Stimulated activated CD4-positive, alpha-beta T cell treated with anti-CD3 and anti-CD28 coated beads, Interleukin-12 subunit alpha, Interleukin-12 subunit beta, amount 100 ng/mL, for 48 hours (primary cell): ENCODE measurements around the gene DIP2A.

Source experiments
- DNase-seq, 3 donors: peaks; one replicate each; pipeline ENCODE4 v3.0.0-alpha.2; 2020; ENCODE audit warnings: low read depth in 2 of 3, low spot score in 1 of 3

Gene DIP2A

GRCh38 chr21:46480466-46480865 lies 21.8 kb downstream of the DIP2A start:
- no peak for DNase-seq

GRCh38 chr21:46482225-46482845 lies 23.6 kb downstream of the DIP2A start:
- no peak for DNase-seq

- DNase-seq: no peak
Measured at GRCh38 chr21:46482846-46483231, 24.1 kb downstream of the DIP2A start.

- DNase-seq: no peak
Measured at GRCh38 chr21:46483300-46484295, 24.9 kb downstream of the DIP2A start.

- DNase-seq: no peak
Measured at GRCh38 chr21:46486481-46487126, 27.9 kb downstream of the DIP2A start.

GRCh38 chr21:46489162-46489663 lies 30.5 kb downstream of the DIP2A start:
- no peak for DNase-seq

- DNase-seq: no peak
Measured at GRCh38 chr21:46489800-46490199, 31.1 kb downstream of the DIP2A start.

- no peak for DNase-seq
Measured at GRCh38 chr21:46491553-46491952, 32.9 kb downstream of the DIP2A start.

- DNase-seq: no peak
Measured at GRCh38 chr21:46492851-46493250, 34.2 kb downstream of the DIP2A start.

GRCh38 chr21:46493828-46494227 lies 35.1 kb downstream of the DIP2A start:
- no peak for DNase-seq

- no peak for DNase-seq
Measured at GRCh38 chr21:46498335-46499050, 39.8 kb downstream of the DIP2A start.

GRCh38 chr21:46500224-46500861 lies 41.7 kb downstream of the DIP2A start:
- DNase-seq: no peak

GRCh38 chr21:46503922-46504550 lies 45.3 kb downstream of the DIP2A start:
- DNase-seq: no peak

- DNase-seq: no peak
Measured at GRCh38 chr21:46504666-46505065, 46.0 kb downstream of the DIP2A start.

- no peak for DNase-seq
Measured at GRCh38 chr21:46507562-46507961, 48.9 kb downstream of the DIP2A start.

- no peak for DNase-seq
Measured at GRCh38 chr21:46509741-46510502, 51.2 kb downstream of the DIP2A start.

- no peak for DNase-seq
Measured at GRCh38 chr21:46515109-46515508, 56.4 kb downstream of the DIP2A start.

- no peak for DNase-seq
Measured at GRCh38 chr21:46516068-46516467, 57.4 kb downstream of the DIP2A start.

GRCh38 chr21:46517361-46517760 lies 58.7 kb downstream of the DIP2A start:
- no peak for DNase-seq
